Body of pancreas (tissue), 4 donors: ENCODE measurements around the gene SAG.

ENCODE experiments used
- POLR2A ChIP-seq, 3 donors: fragments of 450-650 bp; IDR thresholded peaks; one replicate each; pipeline ENCODE4 v1.6.1; 2016; ENCODE audit warnings: antibody characterized with exemption in 3 of 3, mild to moderate bottlenecking in 2 of 3
- TF ChIP-seq, protein P1 (sequence below), 7 experiments: fragments of 450-650 bp in 4 of 7; fragments of 200-600 bp in 3 of 7; sonication (generic) in 3 of 7; IDR thresholded peaks; one replicate each; pipeline ENCODE4 v1.5.1; 2016 to 2019; ENCODE audit warnings: antibody characterized with exemption in 7 of 7

DNA sequence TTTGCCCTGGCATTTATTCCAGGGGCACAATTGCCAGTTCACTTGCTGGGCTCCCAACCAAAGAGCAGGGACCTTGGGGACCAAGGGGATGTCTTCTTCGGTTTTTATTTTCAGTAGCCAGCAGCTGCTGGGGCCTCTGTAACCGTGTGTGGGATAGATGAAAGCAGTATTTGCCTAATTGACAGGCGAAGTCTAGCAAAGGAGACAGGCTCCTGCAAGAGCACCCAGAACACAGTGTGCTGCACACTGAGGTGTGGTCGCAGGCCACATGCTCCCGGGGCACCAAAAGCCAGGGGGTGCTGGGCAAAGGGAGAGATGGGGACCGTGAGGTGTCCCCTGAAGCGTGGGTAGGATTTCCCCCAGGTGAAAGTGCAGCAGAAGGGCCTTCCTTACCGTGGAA lies 5.3 kb downstream of the SAG start:
- TF ChIP-seq, protein P1, sequence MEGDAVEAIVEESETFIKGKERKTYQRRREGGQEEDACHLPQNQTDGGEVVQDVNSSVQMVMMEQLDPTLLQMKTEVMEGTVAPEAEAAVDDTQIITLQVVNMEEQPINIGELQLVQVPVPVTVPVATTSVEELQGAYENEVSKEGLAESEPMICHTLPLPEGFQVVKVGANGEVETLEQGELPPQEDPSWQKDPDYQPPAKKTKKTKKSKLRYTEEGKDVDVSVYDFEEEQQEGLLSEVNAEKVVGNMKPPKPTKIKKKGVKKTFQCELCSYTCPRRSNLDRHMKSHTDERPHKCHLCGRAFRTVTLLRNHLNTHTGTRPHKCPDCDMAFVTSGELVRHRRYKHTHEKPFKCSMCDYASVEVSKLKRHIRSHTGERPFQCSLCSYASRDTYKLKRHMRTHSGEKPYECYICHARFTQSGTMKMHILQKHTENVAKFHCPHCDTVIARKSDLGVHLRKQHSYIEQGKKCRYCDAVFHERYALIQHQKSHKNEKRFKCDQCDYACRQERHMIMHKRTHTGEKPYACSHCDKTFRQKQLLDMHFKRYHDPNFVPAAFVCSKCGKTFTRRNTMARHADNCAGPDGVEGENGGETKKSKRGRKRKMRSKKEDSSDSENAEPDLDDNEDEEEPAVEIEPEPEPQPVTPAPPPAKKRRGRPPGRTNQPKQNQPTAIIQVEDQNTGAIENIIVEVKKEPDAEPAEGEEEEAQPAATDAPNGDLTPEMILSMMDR (IDR thresholded peaks at IDR 0.05) = no peak
- TF ChIP-seq POLR2A (IDR thresholded peaks at IDR 0.05) = no peak
